ENCODE data around the gene TEPSIN.
A peak's percentile ranks its signal among the peaks of the same experiment; 100 is the strongest.

Gene TEPSIN

DNA sequence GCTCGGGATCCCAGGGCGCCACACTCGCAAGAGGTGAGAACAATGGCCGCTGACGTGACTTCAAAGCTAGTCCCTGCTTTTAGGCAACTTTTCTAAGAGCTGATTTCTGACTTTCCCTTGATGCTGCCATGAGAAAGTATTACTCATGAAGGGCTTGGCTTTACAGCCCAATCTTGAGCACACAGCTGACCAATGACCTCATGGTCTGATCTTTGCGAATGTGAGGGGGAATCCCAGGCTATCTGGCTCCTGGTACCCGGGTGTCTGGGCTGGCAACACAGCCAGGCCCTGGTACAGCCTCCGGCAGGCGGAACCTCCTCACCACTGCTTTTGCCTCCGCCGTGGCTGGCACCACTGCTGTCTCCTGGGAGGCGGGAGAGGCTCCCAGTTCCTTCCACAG, 17.8 kb upstream of the TEPSIN start:
- Histone ChIP-seq H3K27me3 (no peaks in the 10 kb centered on the region), H3K27ac (no peak overlapping the region), H3K4me1 (peaks cover 0 to 16% (median 13%) of the 10 kb centered on the region in 4 donors), H3K36me3 (peaks cover 24 to 69% (median 51%) of the 10 kb centered on the region in 3 donors), H3K9me3 (no peaks in the 10 kb centered on the region), H3K4me3 (no peak overlapping the region)
- intact Hi-C loops (cut with DNase I; ENCODE audit: low total_unique reads) = no loop called here
- no peak for TF ChIP-seq CTCF (IDR thresholded peaks at IDR 0.05)
- no peak for DNase-seq

GRCh38 chr17:81254955-81255717, 16.3 kb upstream of the TEPSIN start:
- Histone ChIP-seq H3K27ac (peak overlapping the region in 1 of 2 donors; percentile 34), H3K27me3 (no peaks in the 10 kb centered on the region), H3K36me3 (peaks cover 23 to 69% (median 52%) of the 10 kb centered on the region in 3 donors), H3K4me1 (peaks cover 0 to 16% (median 13%) of the 10 kb centered on the region in 4 donors), H3K4me3 (no peak overlapping the region), H3K9me3 (no peaks in the 10 kb centered on the region)
- intact Hi-C loops (cut with DNase I; ENCODE audit: low total_unique reads) = loop anchor here (5.0 kb wide), 2 partner anchors 227 to 347 kb away; no protein-coding TSS in a partner anchor
- peak; percentile 80 to 89 for DNase-seq
- TF ChIP-seq CTCF (IDR thresholded peaks at IDR 0.05) = peak; percentile 33 to 58

DNA sequence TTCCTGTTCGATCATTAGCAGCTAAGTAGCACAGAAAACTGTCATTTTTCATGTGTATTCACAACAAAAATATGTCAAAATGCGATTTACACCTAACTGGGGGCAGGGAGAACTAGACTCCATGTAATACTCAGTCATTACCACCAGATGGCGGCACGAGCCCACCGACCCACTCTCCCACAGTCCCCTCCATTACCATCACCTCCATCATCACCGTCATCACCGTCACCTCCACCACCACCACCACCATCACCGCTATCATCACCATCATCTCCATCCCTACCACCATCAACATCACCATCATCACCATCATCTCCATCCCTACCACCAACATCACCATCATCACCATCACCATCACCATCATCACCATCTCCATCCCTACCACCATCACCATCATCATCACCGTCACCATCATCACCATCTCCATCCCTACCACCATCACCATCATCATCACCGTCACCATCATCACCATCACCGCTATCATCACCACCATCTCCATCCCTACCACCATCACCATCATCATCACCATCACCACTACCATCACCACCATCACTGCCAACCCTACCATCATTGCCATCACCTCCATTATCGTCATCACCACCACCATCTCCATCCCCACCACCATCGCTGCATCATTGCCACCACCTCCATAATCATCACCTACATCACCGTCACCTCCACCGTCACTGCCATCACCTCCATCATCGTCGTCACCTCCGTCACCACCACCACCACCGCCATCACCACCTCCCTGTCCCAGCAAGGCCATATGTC, 14.7 kb upstream of the TEPSIN start:
- intact Hi-C loops (cut with DNase I; ENCODE audit: low total_unique reads) = loop anchor here (5.0 kb wide), 2 partner anchors 229 to 349 kb away; no protein-coding TSS in a partner anchor
- no peak overlapping the region for H3K4me3 ChIP-seq
- H3K27ac ChIP-seq = no peak overlapping the region
- DNase-seq = no peak
- H3K9me3 ChIP-seq = no peaks in the 10 kb centered on the region
- no peaks in the 10 kb centered on the region for H3K27me3 ChIP-seq
- peaks cover 21 to 65% (median 44%) of the 10 kb centered on the region in 3 donors for H3K36me3 ChIP-seq
- TF ChIP-seq CTCF (IDR thresholded peaks at IDR 0.05) = peak; percentile 82 to 92
- H3K4me1 ChIP-seq = peaks cover 0 to 16% (median 13%) of the 10 kb centered on the region in 4 donors

DNA sequence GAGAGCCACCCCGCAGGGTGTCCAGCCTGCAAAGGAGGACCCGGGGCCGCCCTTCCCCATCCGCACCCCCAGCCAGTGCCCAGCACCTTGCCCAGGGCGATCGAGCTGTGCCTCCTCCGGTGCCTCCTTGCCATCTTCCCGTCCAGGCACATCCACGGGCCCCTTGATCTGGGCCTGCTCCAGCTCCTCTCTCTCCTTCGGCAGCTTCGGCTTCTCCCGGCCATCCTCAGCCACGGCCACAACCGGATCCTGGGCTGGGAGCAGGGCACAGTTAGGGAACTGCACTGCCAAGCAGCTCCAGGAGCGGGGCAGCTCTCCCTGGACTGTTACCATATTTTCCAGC, 14.1 kb upstream of the TEPSIN start:
- no peak for DNase-seq
- Histone ChIP-seq H3K27ac (no peak overlapping the region), H3K4me3 (no peak overlapping the region), H3K27me3 (no peaks in the 10 kb centered on the region), H3K4me1 (peaks cover 0 to 16% (median 13%) of the 10 kb centered on the region in 4 donors), H3K9me3 (no peaks in the 10 kb centered on the region), H3K36me3 (peaks cover 21 to 64% (median 38%) of the 10 kb centered on the region in 3 donors)
- TF ChIP-seq CTCF (IDR thresholded peaks at IDR 0.05) = no peak
- intact Hi-C loops (cut with DNase I; ENCODE audit: low total_unique reads) = loop anchor here (5.0 kb wide), 2 partner anchors 229 to 349 kb away; no protein-coding TSS in a partner anchor

- DNase-seq = no peak
- no peaks in the 10 kb centered on the region for H3K27me3 ChIP-seq
- no peaks in the 10 kb centered on the region for H3K9me3 ChIP-seq
- no peak overlapping the region for H3K27ac ChIP-seq
- H3K4me3 ChIP-seq = no peak overlapping the region
- no peak for TF ChIP-seq CTCF (IDR thresholded peaks at IDR 0.05)
- peaks cover 0 to 16% (median 13%) of the 10 kb centered on the region in 4 donors for H3K4me1 ChIP-seq
- peaks cover 21 to 59% (median 36%) of the 10 kb centered on the region in 3 donors for H3K36me3 ChIP-seq
- intact Hi-C loops (cut with DNase I; ENCODE audit: low total_unique reads) = loop anchor here (5.0 kb wide), 2 partner anchors 230 to 350 kb away; no protein-coding TSS in a partner anchor
Observed at GRCh38 chr17:81252326-81252986, 13.6 kb upstream of the TEPSIN start.

All from tibial artery (tissue), 4 donors.